ENCODE measurements around the gene CNTN5. TPM values are rescaled to one million over a fixed set of nuclear protein-coding genes. Genes with fewer than 3 reads are reported as not detected.

Gene CNTN5
- total and polyA plus RNA-seq, 2 donors (not counting 1 experiment from before 2014, with no cell fraction given), result not detected

GRCh38 chr11:100294748-100295147, 1274.0 kb downstream of the CNTN5 start:
- Mint-ChIP-seq H3K4me1 (no peaks in the 10 kb centered on the region), H3K9me3 (ENCODE audit: insufficient read depth) (no peaks in the 10 kb centered on the region), H3K4me3 (no peak overlapping the region), H3K27ac (no peak overlapping the region), H3K27me3 (no peaks in the 10 kb centered on the region)
- ChIA-PET CTCF (no interaction called here), POLR2A (no interaction called here)
- DNase-seq (no peak), ATAC-seq (ENCODE audit: low read depth) (no peak)
- Histone ChIP-seq H2AFZ (ENCODE audit: insufficient read depth, low read depth, low read length, poor library complexity, severe bottlenecking) (no peak overlapping the region), H4K20me1 (ENCODE audit: control insufficient read depth, insufficient read depth, low read length, poor library complexity, severe bottlenecking) (no peaks in the 10 kb centered on the region), H3K36me3 (replicated peaks in 1 of 2; ENCODE audit: control extremely low read depth in 1 of 2, control insufficient read depth in 1 of 2, extremely low read depth in 1 of 2, insufficient read depth in 2 of 2, low read length in 1 of 2) (no peaks in the 10 kb centered on the region), H3K27ac (ENCODE audit: low read length in 2 of 2) (no peak overlapping the region), H3K9me3 (ENCODE audit: control extremely low read depth in 1 of 3, control insufficient read depth in 2 of 3, insufficient read depth in 1 of 3, low read length in 2 of 3) (peaks cover 0 to 1% (median 0%) of the 10 kb centered on the region in 3 donors), H3K79me2 (ENCODE audit: control insufficient read depth, insufficient read depth, low read length) (no peaks in the 10 kb centered on the region), H3K4me3 (ENCODE audit: control extremely low read depth in 1 of 5, extremely low read depth in 1 of 5, insufficient read depth in 1 of 5, low read depth in 2 of 5, low read length in 4 of 5) (no peak overlapping the region), H3K4me2 (replicated peaks; ENCODE audit: low read depth, low read length, poor library complexity, severe bottlenecking) (no peak overlapping the region), H3K9ac (ENCODE audit: low read length) (no peak overlapping the region), H3K4me1 (ENCODE audit: control insufficient read depth in 2 of 2, insufficient read depth in 2 of 2, low read length in 2 of 2) (no peaks in the 10 kb centered on the region), H3K27me3 (replicated peaks in 1 of 4; ENCODE audit: control extremely low read depth in 1 of 4, control insufficient read depth in 3 of 4, insufficient read depth in 4 of 4, low read length in 3 of 4) (no peaks in the 10 kb centered on the region)
- TF ChIP-seq, protein P1, sequence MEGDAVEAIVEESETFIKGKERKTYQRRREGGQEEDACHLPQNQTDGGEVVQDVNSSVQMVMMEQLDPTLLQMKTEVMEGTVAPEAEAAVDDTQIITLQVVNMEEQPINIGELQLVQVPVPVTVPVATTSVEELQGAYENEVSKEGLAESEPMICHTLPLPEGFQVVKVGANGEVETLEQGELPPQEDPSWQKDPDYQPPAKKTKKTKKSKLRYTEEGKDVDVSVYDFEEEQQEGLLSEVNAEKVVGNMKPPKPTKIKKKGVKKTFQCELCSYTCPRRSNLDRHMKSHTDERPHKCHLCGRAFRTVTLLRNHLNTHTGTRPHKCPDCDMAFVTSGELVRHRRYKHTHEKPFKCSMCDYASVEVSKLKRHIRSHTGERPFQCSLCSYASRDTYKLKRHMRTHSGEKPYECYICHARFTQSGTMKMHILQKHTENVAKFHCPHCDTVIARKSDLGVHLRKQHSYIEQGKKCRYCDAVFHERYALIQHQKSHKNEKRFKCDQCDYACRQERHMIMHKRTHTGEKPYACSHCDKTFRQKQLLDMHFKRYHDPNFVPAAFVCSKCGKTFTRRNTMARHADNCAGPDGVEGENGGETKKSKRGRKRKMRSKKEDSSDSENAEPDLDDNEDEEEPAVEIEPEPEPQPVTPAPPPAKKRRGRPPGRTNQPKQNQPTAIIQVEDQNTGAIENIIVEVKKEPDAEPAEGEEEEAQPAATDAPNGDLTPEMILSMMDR (IDR thresholded peaks at IDR 0.05), result no peak
- WGBS (ENCODE audit: insufficient coverage), result no CpG with 5 or more reads among the region's 6 CpGs
- intact Hi-C loops (cut with micrococcal nuclease), result no loop called here

DNA sequence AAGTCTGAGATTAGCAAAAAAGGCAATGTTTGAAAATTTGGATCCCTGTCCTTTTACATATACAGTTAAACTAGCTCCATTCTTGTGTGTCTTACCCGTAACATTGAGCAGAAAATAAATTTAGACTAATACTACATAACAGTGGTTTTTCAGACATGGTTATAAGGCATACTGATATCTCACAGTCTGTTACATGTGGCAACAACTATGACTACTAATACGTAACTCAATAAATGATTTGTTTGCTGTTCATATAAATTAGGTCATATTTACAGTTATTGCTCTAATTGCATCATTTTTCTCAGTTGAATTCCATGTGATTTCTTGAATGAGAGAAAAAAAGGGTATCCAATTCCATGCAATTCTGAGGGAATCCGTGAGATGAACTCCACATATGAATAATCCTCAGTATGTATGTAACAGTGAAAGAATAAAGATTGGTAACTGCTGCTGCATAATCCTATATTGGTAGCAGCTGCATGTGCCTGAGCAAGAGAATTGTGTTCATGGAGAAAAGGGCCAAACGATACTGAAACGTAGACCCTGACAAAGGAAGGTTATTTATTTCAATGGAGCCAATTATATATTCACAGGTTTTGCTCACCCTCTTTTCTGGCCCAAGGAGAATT, 1275.4 kb downstream of the CNTN5 start:
- H2AFZ ChIP-seq (ENCODE audit: insufficient read depth, low read depth, low read length, poor library complexity, severe bottlenecking), result no peak overlapping the region
- CTCF ChIA-PET, result no interaction called here
- no peak for ATAC-seq (ENCODE audit: low read depth)
- no peak overlapping the region for H3K4me2 ChIP-seq (replicated peaks; ENCODE audit: low read depth, low read length, poor library complexity, severe bottlenecking)
- H3K27ac ChIP-seq (ENCODE audit: low read length in 2 of 2), result no peak overlapping the region
- Mint-ChIP-seq H3K27ac (no peak overlapping the region), H3K9me3 (ENCODE audit: insufficient read depth) (peaks cover 2% of the 10 kb centered on the region), H3K4me1 (no peaks in the 10 kb centered on the region), H3K27me3 (no peaks in the 10 kb centered on the region), H3K4me3 (no peak overlapping the region)
- no peak overlapping the region for H3K4me3 ChIP-seq (ENCODE audit: control extremely low read depth in 1 of 5, extremely low read depth in 1 of 5, insufficient read depth in 1 of 5, low read depth in 2 of 5, low read length in 4 of 5)
- H3K36me3 ChIP-seq (replicated peaks in 1 of 2; ENCODE audit: control extremely low read depth in 1 of 2, control insufficient read depth in 1 of 2, extremely low read depth in 1 of 2, insufficient read depth in 2 of 2, low read length in 1 of 2), result no peaks in the 10 kb centered on the region
- TF ChIP-seq, protein P1 (IDR thresholded peaks at IDR 0.05), result no peak
- TF ChIP-seq EZH2 (IDR thresholded peaks at IDR 0.05; ENCODE audit: borderline replicate concordance, insufficient read depth, low read depth, low read length, poor library complexity, severe bottlenecking), result no peak
- H3K4me1 ChIP-seq (ENCODE audit: control insufficient read depth in 2 of 2, insufficient read depth in 2 of 2, low read length in 2 of 2), result no peaks in the 10 kb centered on the region
- intact Hi-C loops (cut with micrococcal nuclease), result no loop called here
- no peaks in the 10 kb centered on the region for H4K20me1 ChIP-seq (ENCODE audit: control insufficient read depth, insufficient read depth, low read length, poor library complexity, severe bottlenecking)
- H3K27me3 ChIP-seq (replicated peaks in 1 of 4; ENCODE audit: control extremely low read depth in 1 of 4, control insufficient read depth in 3 of 4, insufficient read depth in 4 of 4, low read length in 3 of 4), result no peaks in the 10 kb centered on the region
- peaks cover 0 to 1% (median 0%) of the 10 kb centered on the region in 3 donors for H3K9me3 ChIP-seq (ENCODE audit: control extremely low read depth in 1 of 3, control insufficient read depth in 2 of 3, insufficient read depth in 1 of 3, low read length in 2 of 3)
- no CpG with 5 or more reads among the region's 5 CpGs for WGBS (ENCODE audit: insufficient coverage)
- no peak overlapping the region for H3K9ac ChIP-seq (ENCODE audit: low read length)
- no peak for DNase-seq
- no peaks in the 10 kb centered on the region for H3K79me2 ChIP-seq (ENCODE audit: control insufficient read depth, insufficient read depth, low read length)
- POLR2A ChIA-PET, result no interaction called here

Measured in B cell (primary cell).